KG1 (cell line): ENCODE results near the gene RUNX3.
"Not testable (repeated sequence)": the region's sequence is repeated elsewhere in the genome, so short reads cannot be mapped to it uniquely, and the experiment has no call there.

Source experiments
- DNase-seq: peaks from one replicate; lab custom pipeline; 2025; lab: John Stamatoyannopoulos, UW

Gene RUNX3

DNA sequence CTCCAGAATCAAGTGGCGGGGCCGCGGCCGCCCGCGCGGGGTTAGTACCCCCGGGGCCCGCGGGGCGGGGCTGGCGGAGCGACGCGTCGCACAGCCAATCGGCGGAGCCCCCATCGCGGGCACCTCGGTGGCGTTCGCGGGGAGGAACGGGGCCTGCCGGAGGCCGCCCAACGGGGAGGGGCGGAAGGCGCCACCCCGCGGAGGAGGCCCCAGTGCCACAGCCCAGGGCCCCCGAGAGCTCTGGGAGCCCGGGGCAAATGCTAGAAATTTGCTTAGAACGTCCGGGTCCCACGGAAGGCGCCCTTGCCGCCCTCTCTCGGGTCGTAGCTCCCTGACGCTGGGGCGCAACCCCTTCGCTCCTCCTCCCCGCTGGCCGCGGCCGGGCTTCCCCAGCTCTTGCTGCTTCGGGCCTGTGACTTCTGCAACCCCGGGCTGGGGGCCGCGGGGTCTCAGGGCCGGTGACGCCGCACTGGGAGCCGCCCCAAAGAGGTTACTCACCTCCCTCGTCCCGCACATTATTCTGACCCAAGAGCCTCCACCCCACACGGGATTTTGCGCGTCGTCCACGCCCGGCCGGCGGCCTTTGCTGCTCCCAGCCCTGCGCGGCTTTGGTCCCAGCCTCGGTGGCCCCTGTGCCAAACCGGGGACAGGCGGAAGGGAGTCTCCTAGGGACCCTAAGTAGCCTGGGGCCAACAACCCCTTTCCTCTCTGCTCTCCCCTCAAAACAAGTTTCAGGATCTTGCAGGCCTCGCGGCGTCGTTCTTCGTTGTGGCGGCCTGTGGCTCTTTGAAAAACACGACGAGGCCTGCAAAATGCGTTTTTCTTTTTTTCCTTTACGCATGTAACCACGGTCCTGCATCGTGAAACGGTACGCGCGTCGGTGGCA, at the start of gene RUNX3:
RUNX3 (minus strand) TSS at position 17 of the 886 bp plus-strand sequence. CDS start 408 bp downstream, outside the sequence.
- peak; percentile 83 for DNase-seq

- not testable (repeated sequence) for DNase-seq
Observed at GRCh38 chr1:24979232-24979631, 49.2 kb upstream of the RUNX3 start.

DNA sequence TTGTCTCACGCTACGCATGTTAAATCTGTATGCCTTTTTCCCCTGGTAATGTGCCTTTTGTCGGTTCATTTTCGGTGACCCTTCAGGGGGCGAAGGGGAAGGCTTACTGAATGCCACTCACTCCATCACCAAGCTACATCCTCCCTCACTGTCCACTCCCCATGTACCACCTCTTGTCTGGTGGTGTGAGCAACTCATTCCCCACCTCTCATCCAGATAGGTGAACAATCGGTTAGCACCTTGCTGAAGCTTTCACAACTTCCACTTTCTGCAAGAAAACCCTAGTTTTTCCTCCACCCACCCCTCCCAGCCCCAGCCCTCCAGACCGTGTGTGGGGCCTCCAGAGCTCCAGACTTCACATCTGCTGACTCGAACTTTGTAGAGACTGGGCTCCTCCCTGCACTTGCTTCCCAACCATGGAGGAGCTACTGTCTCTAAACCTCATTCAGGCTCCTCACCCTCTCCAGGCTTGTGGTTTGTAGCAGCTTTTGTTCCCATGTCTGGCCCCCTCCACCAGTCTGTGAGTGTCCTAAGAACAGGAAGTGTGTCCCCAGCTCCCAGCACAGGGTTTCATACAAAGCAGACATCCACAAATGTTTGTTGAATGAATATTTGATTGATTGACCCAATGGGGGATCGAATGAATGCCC, 48.4 kb upstream of the RUNX3 start:
- peak; percentile 15 for DNase-seq

- no peak for DNase-seq
Observed at GRCh38 chr1:24975391-24975790, 45.3 kb upstream of the RUNX3 start.

DNA sequence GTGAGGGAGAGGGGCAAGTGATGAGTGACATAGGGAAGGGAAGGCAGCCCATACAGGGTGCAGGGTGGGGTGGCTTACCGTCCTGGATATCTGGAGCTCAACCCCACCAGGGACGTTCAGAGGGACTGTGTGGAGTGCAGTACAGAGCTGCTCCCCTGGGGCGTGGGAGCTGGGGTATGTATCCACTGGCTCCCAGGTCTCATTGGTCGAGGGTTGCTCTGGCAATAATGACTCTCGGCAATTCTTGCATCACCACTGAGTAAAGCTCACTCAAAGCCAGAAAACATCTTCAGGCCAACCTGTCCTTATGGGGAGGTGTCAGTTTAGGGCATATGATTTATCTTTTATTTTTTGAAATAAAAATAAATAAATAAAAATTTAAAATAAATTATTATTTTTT, 43.2 kb upstream of the RUNX3 start:
- no peak for DNase-seq

DNA sequence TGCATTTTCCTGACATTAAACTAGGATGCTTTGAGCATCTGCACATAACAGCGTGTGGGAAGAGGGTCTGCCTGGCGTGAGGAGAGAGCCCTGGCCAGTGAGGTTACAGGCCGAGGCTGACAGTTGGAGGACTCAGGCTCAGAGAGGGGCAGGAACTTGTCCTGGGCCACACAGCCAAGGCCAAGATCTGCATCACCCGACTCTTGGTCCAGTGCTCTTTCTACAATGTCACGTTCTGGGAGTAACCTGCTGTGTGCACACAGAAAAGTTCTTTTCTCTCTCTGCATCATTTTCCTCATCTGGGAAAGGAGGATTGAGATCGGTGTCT, 42.8 kb upstream of the RUNX3 start:
- DNase-seq, result no peak

DNA sequence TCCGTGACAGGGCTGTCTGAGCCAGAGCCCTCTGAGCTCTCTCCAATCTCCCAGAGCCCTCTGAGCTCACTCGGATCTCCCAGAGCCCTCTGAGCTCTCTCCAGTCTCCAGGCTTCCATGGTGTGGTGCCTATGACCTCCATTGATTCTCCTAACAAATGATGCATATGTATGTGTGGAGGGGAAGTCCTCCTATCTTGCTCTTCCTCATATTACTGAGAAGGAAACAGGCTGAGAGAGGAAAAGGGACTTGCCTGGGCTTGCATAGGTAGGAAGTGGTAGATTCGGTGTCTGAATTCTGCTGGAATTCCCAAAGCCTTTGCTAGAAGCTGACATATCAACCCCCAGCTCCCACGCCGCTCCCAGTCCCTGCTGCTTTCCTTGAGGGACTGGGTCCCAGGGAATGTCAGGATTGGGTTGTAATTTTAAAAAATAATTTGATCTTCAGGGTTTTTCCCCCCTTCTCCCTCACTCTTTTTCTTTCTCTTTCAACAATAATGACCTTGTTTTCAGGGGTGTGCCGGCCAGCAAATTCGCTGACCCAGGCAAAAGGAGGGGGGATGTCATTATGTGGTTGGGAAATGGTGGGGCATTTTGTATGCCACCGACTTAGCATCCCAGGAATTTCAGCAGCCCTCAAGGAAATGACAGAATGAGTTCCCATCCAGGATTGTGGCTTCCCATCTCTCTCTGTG, 42.3 kb upstream of the RUNX3 start:
- no peak for DNase-seq

DNA sequence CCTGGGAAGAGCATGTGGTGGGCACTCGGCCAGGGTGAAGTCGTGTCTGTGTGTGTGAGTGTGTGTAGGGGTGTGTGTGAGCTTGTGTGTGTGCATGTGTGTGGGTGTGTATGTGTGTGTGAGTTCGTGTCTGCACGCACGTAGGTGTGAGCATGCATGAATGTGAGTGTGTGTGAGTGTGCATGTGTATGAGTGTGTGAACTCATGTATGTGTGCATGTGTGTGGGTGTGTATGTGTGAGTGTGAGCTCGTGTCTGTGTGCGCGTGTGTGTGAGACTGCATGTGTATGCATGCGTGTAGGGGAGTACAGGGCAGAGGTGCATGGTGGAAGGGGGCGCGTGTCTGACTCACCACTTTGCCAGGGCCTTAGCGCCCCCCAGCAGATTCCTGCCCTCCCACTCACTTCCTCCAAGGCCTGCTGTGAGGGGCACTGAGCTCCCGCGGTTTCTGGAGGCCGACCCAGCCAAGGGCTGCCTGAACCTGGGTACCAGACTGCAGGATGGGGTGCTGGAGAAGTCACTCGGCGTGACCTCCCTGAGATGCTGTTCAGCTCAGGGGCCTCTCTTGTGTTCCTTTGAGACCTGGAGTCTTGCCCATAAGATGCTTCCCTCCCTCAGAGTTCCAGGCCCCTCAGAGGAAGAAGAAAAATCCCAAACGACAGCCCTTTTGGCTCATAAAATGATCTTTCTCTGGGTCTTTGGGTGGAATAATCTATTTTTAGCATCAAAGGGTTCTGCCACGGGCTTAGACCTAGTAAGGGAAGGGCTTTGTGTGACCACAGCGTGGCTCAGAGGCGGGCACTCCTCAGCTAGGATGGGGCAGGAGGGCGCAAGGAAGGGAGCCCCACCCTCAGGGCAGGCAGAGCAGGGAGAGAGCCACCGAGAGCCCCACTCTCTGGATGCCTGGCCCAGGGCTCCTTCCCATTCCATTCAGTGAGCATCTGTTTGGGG, 41.1 kb upstream of the RUNX3 start:
- no peak for DNase-seq

GRCh38 chr1:24970399-24970753, 40.3 kb upstream of the RUNX3 start:
- no peak for DNase-seq

- no peak for DNase-seq
Observed at GRCh38 chr1:24969596-24970398, 39.7 kb upstream of the RUNX3 start.

- no peak for DNase-seq
Observed at GRCh38 chr1:24968941-24969585, 39.0 kb upstream of the RUNX3 start.

DNA sequence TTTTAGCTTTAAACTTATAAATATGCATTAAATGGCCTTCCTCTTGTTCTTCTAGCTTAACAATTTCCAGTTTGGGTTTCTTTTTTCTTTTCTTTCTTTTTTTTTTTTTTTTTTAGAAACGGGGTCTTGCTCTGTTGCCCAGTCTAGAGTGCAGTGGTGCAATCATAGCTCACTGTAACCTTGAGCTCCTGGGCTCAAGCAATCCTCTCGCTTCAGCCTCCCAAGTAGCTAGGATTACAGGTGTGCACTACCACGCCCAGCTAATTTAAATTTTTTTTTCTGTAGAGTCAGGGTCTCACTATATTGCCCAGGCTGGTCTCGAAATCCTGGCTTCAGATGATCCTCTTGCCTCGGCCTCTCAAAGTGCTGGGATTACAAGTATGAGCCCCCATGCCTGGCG, 37.9 kb upstream of the RUNX3 start:
- no peak for DNase-seq

- DNase-seq, result no peak
Observed at GRCh38 chr1:24967555-24967954, 37.5 kb upstream of the RUNX3 start.

GRCh38 chr1:24966724-24967346, 36.8 kb upstream of the RUNX3 start:
- DNase-seq, result no peak

DNA sequence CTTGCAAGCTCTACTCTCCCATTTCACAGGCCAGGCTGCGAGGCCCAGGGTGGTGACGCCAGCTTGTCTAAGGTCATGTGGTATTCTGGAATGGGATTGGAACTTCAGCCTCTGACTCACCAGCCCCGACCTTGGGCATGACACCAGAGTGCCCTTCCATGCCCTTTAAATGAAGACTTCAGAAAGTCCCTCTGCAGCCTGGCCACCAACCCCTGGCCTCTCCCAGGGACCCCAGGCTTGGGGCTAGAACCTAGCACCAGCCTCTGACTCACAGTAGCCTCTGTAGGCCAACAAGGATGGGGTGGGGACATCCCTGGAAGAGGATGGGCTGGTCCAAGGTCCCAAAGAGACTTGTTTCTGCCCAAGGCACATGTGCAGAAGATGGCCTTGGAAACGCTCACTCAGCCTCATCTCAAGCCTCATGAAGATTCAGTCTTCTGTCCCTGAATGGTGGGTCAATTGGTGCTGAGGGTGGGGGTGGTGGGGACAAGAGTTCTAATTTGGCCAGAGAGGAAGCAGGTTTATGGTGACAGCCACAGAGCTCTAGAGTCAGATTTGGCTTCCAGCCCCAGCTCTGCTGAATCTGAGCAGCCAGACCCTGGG, 36.1 kb upstream of the RUNX3 start:
- DNase-seq, result no peak

- DNase-seq, result no peak
Observed at GRCh38 chr1:24965571-24965930, 35.5 kb upstream of the RUNX3 start.

DNA sequence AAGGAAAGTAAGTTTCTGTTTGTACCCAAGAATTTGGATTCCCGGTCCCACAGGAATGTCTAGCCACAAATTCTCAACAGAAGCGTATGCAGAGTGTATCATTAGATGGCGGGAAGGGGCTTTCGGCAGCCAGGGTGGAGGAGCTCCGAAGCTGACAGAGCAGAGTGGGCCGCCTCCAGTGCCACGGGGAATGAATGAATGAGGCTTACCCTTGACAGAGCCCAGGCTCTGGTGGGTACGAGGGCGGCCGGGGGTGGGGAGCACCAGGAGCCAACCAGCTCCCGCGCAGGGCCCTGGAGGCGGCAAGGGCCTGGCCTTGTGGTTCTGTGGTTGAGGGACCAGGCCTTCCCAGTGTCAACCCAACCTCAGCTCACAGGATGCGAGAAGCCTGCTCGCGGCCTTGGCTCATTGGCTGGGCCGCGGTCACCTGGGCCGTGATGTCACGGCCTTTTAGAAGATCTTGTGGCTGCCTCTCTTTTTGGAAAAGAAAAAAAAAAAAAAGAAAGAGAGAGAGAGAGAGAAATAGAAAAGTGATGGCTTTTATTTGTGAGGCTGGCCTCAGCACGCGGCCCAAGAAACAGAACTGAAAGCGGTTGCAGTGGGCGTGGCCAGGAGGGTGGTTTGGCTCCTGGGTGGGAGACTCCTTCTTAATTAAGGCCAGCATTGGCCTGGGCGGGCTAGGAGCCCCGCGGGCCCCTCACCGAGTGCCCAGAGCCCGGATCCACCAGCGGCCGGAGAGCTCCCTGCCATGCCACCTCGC, 34.9 kb upstream of the RUNX3 start:
- DNase-seq, result no peak

GRCh38 chr1:24963943-24964693, 34.0 kb upstream of the RUNX3 start:
- no peak for DNase-seq
